Upper lobe of left lung (tissue), 4 donors: ENCODE measurements around the gene TBCD.

Experiments
- EP300 ChIP-seq, 4 donors: sonication (generic); formaldehyde crosslinking; IDR thresholded peaks; one replicate each; pipeline ENCODE4 v1.5.1; 2017; ENCODE audit warnings: antibody characterized with exemption in 4 of 4, control low read depth in 2 of 4
- POLR2A ChIP-seq, 4 donors: fragments of 450-650 bp; IDR thresholded peaks; one replicate each; pipeline ENCODE4 v1.5.1; 2016 to 2017; ENCODE audit warnings: antibody characterized with exemption in 4 of 4, mild to moderate bottlenecking in 2 of 4
- POLR2AphosphoS5 ChIP-seq, 2 donors: sonication (generic); formaldehyde crosslinking; IDR thresholded peaks; one replicate each; pipeline ENCODE4 v1.5.1; 2017; ENCODE audit warnings: antibody characterized with exemption in 2 of 2
- TF ChIP-seq, protein P1 (sequence below), 6 experiments: fragments of 450-650 bp in 4 of 6; fragments of 200-600 bp in 2 of 6; sonication (generic) in 2 of 6; IDR thresholded peaks; one replicate each; pipeline ENCODE4 v1.5.1; 2016 to 2019; ENCODE audit warnings: antibody characterized with exemption in 6 of 6

DNA sequence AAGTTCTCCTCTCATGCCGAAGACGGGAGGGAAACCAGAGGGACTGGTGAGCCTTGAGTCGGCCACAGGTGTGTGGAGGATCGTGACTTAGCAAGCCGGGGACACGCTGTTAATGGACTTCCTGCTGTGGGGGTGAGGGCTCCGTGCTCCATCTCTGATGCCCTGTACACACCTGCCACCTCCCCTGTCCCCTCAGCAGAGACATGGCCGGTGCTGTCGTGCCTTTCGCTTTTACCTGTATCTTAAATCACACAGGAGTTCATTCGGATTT, 163.8 kb downstream of the TBCD start:
- TF ChIP-seq, protein P1, sequence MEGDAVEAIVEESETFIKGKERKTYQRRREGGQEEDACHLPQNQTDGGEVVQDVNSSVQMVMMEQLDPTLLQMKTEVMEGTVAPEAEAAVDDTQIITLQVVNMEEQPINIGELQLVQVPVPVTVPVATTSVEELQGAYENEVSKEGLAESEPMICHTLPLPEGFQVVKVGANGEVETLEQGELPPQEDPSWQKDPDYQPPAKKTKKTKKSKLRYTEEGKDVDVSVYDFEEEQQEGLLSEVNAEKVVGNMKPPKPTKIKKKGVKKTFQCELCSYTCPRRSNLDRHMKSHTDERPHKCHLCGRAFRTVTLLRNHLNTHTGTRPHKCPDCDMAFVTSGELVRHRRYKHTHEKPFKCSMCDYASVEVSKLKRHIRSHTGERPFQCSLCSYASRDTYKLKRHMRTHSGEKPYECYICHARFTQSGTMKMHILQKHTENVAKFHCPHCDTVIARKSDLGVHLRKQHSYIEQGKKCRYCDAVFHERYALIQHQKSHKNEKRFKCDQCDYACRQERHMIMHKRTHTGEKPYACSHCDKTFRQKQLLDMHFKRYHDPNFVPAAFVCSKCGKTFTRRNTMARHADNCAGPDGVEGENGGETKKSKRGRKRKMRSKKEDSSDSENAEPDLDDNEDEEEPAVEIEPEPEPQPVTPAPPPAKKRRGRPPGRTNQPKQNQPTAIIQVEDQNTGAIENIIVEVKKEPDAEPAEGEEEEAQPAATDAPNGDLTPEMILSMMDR (IDR thresholded peaks at IDR 0.05): no peak
- TF ChIP-seq POLR2A (IDR thresholded peaks at IDR 0.05): no peak
- TF ChIP-seq POLR2AphosphoS5 (IDR thresholded peaks at IDR 0.05): no peak
- TF ChIP-seq EP300 (IDR thresholded peaks at IDR 0.05): no peak
